OCI-M2 (cell line): ENCODE results near the gene DUSP28.
"Not testable (repeated sequence)": the region's sequence is repeated elsewhere in the genome, so short reads cannot be mapped to it uniquely, and the experiment has no call there.

Source experiments
- DNase-seq: peaks from one replicate; lab custom pipeline; 2025; ENCODE audit not compliant: unreplicated experiment; lab: John Stamatoyannopoulos, UW

DUSP28 gene, protein sequence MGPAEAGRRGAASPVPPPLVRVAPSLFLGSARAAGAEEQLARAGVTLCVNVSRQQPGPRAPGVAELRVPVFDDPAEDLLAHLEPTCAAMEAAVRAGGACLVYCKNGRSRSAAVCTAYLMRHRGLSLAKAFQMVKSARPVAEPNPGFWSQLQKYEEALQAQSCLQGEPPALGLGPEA

GRCh38 chr2:240560084-240560479 lies at the start of gene DUSP28:
DUSP28 (plus strand) TSS chr2:240560357; CDS start chr2:240560685, 328 bp downstream.
- no peak for DNase-seq

- DNase-seq: no peak
Observed at GRCh38 chr2:240510513-240511210, 49.5 kb upstream of the DUSP28 start.

DNA sequence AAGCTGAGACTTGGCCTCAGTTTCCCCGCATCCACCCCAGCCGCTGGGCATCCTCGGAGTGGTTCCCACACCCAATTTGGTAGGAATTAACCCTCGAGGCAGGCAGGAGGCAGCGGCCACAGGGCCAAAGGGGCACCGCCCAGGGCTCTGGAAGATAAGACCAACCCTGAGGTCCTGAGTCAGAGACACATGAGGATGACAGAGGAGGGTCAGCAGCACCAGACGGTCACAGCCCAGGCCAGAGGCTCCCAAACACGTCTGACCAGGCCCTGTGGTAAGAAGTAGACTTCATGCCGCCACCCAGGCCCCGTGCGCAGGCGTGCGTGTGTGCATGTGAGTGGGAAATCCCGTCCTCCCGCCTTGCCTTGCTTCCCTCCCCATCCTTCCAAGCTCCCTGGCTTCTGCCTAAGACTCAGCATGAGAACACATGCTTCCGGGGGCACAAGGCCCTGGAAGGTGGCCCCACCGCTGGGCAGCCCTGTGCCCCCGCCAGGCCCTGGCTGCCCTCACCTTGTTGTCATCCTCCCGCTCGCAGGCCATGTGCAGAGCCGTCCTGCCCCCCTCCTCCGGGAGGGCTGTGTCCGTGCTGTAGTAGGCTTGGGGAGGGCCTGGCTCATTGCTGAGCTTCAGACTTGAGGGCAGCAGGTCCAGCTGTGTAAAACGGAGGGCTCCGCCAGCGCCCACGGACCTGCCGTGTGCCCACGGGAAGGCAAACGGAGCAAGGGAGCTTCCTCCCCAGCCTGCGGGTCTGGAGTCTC lies 48.6 kb upstream of the DUSP28 start:
- DNase-seq: no peak

DNA sequence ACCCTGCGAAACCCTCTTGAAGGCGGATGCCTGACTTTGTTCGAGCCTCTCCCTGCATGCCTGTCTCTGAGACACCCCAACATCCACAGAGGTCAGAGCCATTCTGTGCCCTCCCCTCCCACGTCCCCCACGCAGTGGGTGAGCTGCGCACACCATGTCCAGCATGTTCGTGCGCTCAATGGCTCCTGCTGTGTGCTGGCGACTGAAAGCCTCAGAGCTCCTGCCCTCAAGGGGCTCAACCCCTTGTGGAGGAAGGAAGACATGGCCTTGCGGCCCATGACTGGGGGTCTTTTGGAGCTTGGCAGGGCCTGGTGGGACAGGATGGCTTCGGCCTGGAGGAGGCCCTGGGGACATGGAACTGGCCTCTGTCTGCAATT lies 48.1 kb upstream of the DUSP28 start:
- DNase-seq: no peak

GRCh38 chr2:240512666-240513535 lies 47.3 kb upstream of the DUSP28 start:
- no peak for DNase-seq

- no peak for DNase-seq
Observed at GRCh38 chr2:240513549-240514287, 46.4 kb upstream of the DUSP28 start.

GRCh38 chr2:240514631-240515030 lies 45.5 kb upstream of the DUSP28 start:
- DNase-seq: no peak

GRCh38 chr2:240517342-240517741 lies 42.8 kb upstream of the DUSP28 start:
- no peak for DNase-seq

DNA sequence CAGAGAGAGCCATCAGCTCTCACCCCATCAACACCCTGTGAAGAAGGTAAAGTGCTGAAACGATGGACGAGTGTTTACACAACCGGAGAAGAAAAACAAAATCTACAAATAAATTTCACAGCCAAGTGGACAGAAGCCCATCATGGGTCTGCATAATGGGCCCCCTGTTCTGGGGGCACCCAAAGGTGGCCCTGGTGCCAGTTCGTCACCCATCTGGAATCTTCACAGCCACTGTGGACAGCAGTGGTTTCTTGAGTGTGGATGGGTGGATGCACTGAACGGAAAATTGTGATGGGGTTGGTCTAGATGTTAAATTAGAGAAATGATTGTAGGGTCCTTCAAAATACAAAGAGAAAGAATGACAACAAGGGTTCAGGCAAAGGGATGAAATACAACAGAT lies 41.2 kb upstream of the DUSP28 start:
- no peak for DNase-seq

DNA sequence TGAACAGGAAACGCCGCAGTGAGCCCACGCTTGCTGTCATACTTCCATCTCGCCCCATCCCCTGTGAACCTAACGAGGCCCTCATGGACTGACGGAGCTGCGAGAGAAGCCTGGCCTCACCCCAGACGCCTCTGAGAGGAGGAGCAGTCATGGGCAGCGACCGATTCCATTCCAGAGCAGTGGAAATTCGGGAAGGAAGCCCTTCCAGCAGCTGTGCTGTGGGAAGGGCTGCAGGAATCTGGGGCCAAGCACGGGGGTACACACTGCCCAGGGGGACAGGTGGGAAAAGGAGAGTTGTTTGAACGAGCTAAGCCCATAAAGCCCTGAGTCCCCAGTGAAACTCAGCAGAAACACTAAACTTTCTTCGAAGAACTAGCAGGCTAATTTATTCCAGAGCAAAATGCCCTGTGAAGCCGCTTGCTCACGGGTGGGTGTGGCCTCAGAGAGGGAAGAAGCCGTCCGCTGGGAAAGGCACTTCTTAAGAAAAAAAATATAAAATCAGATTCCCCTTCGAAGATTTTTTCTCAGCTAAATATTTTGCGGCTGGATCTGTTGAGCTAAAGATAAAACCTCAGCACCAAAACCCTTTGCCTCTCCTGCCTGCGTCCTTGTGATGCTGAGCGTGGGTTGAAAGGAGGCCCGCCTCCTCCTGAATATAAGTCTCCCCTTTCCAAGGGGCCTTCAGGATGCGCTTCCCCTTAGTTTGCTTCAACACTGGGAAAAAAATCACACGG lies 40.6 kb upstream of the DUSP28 start:
- no peak for DNase-seq

DNA sequence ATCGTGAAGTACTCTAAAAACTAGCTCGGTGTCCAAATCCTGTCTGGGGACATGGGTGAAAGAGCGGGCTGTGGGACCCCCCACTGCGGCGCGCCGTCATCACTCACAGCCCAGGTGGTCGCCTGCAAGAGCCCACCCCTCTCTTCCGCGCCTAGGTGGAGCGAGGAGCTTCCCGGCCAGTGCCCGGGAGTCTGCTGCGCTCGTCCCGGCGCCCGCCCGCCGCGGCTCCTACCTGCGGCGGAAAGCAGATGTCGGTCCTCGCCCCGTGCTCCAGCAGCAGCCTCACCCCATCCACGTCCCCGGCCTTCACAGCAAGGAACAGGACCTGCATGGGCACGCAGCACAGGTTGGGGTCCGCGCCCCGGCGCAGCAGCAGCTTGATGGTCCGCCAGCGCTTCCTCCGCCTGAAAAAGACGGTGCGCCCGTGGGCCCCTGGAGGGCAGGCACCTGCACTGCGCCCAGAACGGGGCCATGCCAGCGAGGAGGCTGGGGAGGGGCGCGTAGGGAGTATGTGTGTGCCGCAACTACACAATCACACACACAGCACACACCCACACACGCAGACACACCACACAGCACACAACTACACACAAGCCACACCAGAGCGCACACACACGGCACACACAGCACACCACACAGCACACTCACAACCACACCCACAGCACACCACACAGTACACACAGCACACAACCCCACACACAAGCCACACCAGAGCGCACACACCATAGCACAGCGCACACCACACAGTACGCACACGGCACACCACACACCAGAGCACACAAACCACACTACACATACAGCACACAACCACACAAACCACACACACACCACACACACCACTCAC lies 39.8 kb upstream of the DUSP28 start:
- DNase-seq: no peak

GRCh38 chr2:240520974-240521350 lies 39.2 kb upstream of the DUSP28 start:
- DNase-seq: no peak

DNA sequence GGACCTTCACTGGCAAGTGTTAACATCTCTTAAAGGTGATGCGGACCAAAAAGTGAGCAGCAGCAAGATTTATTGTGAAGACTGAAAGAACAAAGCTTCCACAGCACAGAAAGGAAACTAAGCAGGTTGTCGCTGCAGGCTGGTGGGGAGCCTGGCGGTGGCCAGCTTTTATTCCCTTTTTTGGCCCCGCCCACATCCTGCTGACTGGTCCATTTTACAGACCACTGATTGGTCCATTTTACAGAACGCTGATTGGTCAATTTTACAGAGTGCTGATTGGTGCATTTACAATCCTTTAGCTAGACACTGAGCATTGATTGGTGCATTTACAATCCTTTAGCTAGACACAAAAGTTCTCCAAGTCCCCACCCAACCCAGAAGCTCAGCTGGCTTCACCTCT lies 38.3 kb upstream of the DUSP28 start:
- DNase-seq: not testable (repeated sequence)

DNA sequence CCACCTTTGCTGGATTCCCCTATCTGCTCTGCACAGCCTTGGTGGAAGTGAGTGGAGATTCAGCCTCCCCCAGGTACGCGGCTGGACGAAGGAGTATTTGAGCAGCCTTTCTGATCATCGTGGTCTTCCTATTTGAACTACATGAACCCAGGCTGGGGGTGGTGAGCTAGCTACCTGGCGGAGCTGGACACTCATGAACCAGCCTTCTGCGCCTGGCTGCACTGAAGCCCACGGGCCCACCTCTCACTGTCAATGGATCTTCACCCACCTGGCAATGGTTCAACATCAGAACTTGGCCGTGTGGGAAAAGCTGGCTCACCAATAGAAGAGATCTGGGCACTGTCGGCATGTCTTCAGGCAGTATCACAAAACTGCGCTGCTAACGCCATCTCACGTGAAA lies 37.8 kb upstream of the DUSP28 start:
- no peak for DNase-seq

DNA sequence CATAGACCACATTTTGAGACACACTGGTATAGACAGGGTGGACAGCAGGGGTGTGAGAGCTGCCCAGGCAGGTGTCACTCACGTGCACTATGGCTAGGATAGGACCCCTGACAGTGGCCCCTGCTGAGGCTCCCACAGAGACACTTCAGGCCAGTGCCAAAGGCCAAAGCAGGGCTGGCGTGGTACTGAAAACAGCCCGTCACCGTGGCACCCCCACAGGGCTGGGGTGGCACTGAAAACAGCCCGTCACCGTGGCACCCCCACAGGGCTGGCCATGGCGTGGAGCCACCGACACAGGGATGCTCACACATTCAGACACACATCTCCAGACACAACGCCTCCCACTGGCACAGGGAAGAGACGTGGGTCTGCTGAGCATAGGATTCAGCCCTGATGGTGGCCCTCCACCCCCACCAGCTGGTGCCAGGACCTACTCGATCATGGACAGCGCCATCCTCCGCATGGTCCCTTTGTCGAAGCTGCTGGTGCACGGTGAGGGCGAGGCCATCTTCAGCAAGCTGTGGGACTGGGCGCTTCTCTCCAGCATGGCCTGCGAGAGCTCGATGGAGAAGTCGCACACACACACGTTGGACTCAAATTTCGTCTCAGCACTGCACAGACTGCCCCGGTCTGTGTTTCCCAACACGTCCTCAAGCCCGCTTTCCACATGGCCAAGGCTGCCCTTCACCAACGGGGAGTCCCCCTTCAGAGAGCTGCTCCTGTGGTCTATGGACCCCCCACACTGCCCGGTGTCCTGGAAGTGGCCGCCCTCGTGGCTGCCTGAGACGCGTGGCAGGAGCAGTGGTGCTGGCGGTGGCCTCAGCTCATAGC lies 36.5 kb upstream of the DUSP28 start:
- DNase-seq: no peak

GRCh38 chr2:240524963-240525718 lies 35.0 kb upstream of the DUSP28 start:
- DNase-seq: no peak

GRCh38 chr2:240525802-240526201 lies 34.4 kb upstream of the DUSP28 start:
- no peak for DNase-seq

DNA sequence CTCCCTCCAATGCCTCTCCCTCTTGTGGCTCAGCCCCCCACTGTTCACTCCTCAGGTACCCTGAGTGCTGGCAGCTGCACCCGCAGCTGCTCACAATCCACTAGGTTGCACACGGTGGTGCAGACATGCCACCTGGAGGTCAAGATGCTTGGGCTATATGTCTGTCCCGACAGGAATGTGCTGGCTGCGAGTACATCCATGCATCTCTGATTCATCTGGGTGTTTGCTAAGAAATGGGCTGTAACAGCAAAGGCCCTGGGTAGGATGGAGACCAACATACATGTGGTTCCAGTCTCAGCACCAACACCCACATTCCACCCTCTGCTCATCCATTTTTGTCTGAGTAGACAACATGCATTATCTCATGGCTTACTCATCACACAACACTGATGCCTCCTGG lies 33.6 kb upstream of the DUSP28 start:
- no peak for DNase-seq
